ENCODE results near the gene MUC2. TPM values are rescaled to one million over a fixed set of nuclear protein-coding genes. Genes with fewer than 3 reads are reported as not detected.

The MUC2 gene
- total and polyA plus RNA-seq, 2 of the 13 experiments (the other 11 are each of a cell fraction or from before 2014, with no cell fraction given), result not detected

GRCh38 chr11:1052133-1053011 is 22.3 kb upstream of the MUC2 start:
- Histone ChIP-seq H3K4me3 (replicated peaks in 1 of 3; ENCODE audit: insufficient read depth in 1 of 3, low read depth in 2 of 3, low read length in 3 of 3) (no peak overlapping the region), H3K9me3 (ENCODE audit: low read length) (no peaks in the 10 kb centered on the region), H2AFZ (ENCODE audit: low read length) (no peak overlapping the region), H3K36me3 (replicated peaks in 1 of 2; ENCODE audit: control insufficient read depth in 1 of 2, insufficient read depth in 2 of 2, low read length in 2 of 2) (no peaks in the 10 kb centered on the region), H3K79me2 (ENCODE audit: insufficient read depth, low read length) (no peaks in the 10 kb centered on the region), H3K27me3 (ENCODE audit: control insufficient read depth in 1 of 2, insufficient read depth in 2 of 2, low read length in 2 of 2) (peaks cover 21 to 95% of the 10 kb centered on the region in 2 experiments), H4K20me1 (ENCODE audit: insufficient read depth, low read length) (no peaks in the 10 kb centered on the region), H3K4me2 (ENCODE audit: low read depth, low read length) (no peak overlapping the region), H3K27ac (ENCODE audit: extremely low read length, insufficient read depth, low read length) (no peak overlapping the region), H3K9ac (ENCODE audit: insufficient read depth, low read depth, low read length) (no peak overlapping the region), H3K4me1 (ENCODE audit: insufficient read depth, low read length) (no peaks in the 10 kb centered on the region)
- intact Hi-C loops (cut with micrococcal nuclease; ENCODE audit: unreplicated experiment) (no loop called here), in situ Hi-C loops (cut with HindIII; ENCODE audit: extremely low pct_ligation_motif_present, low pct_unique_long_range_greater_than_20kb) (loop anchor here (10.0 kb wide), 1 partner anchor 168 kb away; no protein-coding TSS in a partner anchor)
- POLR2A ChIA-PET, result no interaction called here
- WGBS (ENCODE audit: low lambda C conversion rate), result no CpG with 5 or more reads among the region's 25 CpGs
- ATAC-seq, result no peak
- no peak for FAIRE-seq
- no TSS peak for BruUV-seq (replicated peaks)
- CTCF ChIA-PET (ENCODE audit: low intra/inter-chr PET ratio, low total read pairs), result interaction anchor here (1.6 kb wide), 1 partner anchor 154 kb away, joined by 6 read pairs; no protein-coding TSS in a partner anchor
- no peak for DNase-seq (ENCODE audit: low spot score)
- TF ChIP-seq FOXA1 (IDR thresholded peaks at IDR 0.05) (no peak), FOXA1 (CRISPR knock-in tag; IDR thresholded peaks at IDR 0.05) (no peak), ELF4 (CRISPR knock-in tag; IDR thresholded peaks at IDR 0.05; ENCODE audit: borderline replicate concordance) (no peak), BCL6 (CRISPR knock-in tag; IDR thresholded peaks at IDR 0.05) (no peak), ZNF513 (CRISPR knock-in tag; conservative IDR thresholded peaks at IDR 0.05) (no peak), CREM (IDR thresholded peaks at IDR 0.05) (no peak), CREM (CRISPR knock-in tag; IDR thresholded peaks at IDR 0.05) (no peak), IKZF5 (CRISPR knock-in tag; IDR thresholded peaks at IDR 0.05) (no peak), ZNF776 (CRISPR knock-in tag; IDR thresholded peaks at IDR 0.05) (no peak), ZNF138 (CRISPR knock-in tag; IDR thresholded peaks at IDR 0.05; ENCODE audit: low read depth) (no peak), ZSCAN25 (CRISPR knock-in tag; IDR thresholded peaks at IDR 0.05) (no peak), NPAS2 (CRISPR knock-in tag; IDR thresholded peaks at IDR 0.05; ENCODE audit: borderline replicate concordance) (no peak), MIER2 (CRISPR knock-in tag; IDR thresholded peaks at IDR 0.05) (no peak), EP300 (IDR thresholded peaks at IDR 0.05; ENCODE audit: low read depth in 2 of 2, low read length in 2 of 2) (no peak), EP300 (CRISPR knock-in tag; IDR thresholded peaks at IDR 0.05; ENCODE audit: borderline replicate concordance) (no peak), ZNF790 (CRISPR knock-in tag; IDR thresholded peaks at IDR 0.05; ENCODE audit: borderline replicate concordance) (no peak), ZNF430 (CRISPR knock-in tag; IDR thresholded peaks at IDR 0.05) (no peak), JUN (CRISPR knock-in tag; IDR thresholded peaks at IDR 0.05) (no peak)
- TF ChIP-seq, protein P1, sequence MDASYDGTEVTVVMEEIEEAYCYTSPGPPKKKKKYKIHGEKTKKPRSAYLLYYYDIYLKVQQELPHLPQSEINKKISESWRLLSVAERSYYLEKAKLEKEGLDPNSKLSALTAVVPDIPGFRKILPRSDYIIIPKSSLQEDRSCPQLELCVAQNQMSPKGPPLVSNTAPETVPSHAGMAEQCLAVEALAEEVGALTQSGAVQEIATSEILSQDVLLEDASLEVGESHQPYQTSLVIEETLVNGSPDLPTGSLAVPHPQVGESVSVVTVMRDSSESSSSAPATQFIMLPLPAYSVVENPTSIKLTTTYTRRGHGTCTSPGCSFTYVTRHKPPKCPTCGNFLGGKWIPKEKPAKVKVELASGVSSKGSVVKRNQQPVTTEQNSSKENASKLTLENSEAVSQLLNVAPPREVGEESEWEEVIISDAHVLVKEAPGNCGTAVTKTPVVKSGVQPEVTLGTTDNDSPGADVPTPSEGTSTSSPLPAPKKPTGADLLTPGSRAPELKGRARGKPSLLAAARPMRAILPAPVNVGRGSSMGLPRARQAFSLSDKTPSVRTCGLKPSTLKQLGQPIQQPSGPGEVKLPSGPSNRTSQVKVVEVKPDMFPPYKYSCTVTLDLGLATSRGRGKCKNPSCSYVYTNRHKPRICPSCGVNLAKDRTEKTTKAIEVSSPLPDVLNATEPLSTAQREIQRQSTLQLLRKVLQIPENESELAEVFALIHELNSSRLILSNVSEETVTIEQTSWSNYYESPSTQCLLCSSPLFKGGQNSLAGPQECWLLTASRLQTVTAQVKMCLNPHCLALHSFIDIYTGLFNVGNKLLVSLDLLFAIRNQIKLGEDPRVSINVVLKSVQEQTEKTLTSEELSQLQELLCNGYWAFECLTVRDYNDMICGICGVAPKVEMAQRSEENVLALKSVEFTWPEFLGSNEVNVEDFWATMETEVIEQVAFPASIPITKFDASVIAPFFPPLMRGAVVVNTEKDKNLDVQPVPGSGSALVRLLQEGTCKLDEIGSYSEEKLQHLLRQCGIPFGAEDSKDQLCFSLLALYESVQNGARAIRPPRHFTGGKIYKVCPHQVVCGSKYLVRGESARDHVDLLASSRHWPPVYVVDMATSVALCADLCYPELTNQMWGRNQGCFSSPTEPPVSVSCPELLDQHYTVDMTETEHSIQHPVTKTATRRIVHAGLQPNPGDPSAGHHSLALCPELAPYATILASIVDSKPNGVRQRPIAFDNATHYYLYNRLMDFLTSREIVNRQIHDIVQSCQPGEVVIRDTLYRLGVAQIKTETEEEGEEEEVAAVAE (CRISPR knock-in tag; IDR thresholded peaks at IDR 0.05; ENCODE audit: borderline replicate concordance), result no peak

Measured in HepG2 (cell line).